ENCODE measurements around the gene KPNA2.

GRCh38 chr17:67995570-67996263 is 39.8 kb upstream of the KPNA2 start:
- no peak for TF ChIP-seq CTCF (IDR thresholded peaks at IDR 0.05; ENCODE audit: insufficient read depth, low read length)
- TF ChIP-seq POLR2AphosphoS5 (IDR thresholded peaks at IDR 0.05; ENCODE audit: low read depth) = no peak

All from HL-60 (cell line).